ENCODE data around the gene NTF3.
A peak's percentile ranks its signal among the peaks of the same experiment; 100 is the strongest.

The NTF3 gene

DNA sequence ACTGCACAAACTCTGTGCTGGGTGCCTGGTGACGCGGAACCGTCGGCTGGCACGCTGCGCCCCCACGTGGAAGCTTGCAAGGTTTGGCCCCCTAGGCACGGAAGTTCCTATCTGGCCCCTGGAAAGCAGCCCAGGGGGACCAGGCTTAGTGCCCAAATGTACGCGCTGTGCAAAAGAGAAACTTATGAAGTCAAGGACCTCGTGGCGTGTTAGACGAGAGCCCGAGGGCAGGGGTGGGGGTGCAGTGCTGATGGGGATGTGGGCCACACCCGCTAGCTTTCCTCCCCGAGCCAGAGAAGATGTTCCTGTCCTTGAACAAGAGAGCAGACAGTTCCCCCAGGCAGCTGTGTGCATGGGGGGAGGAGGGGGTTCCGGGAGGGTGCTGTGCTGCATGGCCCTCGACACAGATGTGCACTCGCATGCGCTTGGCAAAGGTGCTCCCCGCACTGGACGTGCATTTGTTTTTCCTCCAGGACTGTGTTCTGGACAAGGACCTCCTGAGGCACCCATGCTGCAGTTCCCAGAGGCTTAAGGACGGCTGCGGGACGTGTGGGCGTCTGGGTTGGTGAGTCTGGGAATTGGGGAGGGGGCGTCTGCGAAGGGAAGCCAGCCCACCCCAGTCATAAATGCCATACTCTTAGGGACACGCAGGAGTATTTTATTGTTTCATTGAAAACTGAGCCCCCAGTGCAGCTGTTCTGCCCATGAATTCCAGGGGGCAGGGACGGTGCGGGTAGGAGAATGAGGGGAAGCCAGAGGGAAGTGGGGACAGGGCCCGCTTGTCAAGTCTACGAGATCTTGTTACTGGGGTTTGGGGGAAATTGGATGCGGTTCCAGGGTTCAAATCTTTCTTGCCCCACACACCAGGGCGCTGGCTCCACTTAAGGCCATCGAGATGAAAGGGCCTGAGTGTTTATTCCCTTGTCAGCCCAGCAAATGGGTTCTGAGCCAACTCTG is 80.0 kb downstream of the NTF3 start:
- peak; percentile 48 for DNase-seq

GRCh38 chr12:5512601-5512970 is 80.7 kb downstream of the NTF3 start:
- DNase-seq: no peak

- DNase-seq: no peak
Measured at GRCh38 chr12:5513406-5513805, 81.5 kb downstream of the NTF3 start.

- no peak for DNase-seq
Measured at GRCh38 chr12:5514016-5514415, 82.1 kb downstream of the NTF3 start.

DNA sequence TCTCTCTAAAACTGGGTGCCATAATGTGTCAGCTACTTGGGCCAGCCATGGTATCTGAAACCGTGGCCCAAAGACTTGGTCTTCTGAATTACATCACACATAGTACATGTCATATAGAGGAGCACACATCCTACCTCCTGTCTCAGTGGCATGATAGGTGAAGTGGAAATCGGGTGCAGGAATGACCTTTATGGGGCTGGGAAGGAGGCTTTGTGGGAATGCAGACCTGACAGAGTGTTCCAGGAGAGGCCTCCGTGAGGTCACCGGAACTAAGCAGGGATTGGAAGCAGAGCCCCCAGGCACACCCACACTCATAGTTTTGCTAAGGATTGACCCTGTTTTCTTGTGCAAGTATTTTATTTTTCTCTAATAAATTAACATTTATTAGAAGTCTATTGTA is 82.6 kb downstream of the NTF3 start:
- no peak for DNase-seq

DNA sequence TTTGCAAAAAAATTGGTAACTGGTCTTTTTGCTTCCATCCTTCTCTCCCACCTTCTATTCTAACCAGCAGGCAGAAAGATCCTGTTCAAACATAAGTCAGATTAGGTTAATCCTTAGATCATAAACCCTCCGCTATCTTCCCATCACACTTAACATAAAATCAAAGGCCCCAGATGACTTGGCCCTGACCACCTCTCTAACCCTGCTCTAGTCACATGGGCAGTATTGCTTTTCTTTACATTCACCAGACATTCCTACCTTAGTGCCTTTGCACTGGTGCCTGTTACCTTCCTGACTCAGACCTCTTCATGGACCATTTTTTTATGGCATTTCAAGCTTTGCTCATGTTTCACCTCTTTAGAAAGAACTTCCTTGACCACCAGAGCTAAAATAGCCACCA is 83.5 kb downstream of the NTF3 start:
- DNase-seq: no peak

DNA sequence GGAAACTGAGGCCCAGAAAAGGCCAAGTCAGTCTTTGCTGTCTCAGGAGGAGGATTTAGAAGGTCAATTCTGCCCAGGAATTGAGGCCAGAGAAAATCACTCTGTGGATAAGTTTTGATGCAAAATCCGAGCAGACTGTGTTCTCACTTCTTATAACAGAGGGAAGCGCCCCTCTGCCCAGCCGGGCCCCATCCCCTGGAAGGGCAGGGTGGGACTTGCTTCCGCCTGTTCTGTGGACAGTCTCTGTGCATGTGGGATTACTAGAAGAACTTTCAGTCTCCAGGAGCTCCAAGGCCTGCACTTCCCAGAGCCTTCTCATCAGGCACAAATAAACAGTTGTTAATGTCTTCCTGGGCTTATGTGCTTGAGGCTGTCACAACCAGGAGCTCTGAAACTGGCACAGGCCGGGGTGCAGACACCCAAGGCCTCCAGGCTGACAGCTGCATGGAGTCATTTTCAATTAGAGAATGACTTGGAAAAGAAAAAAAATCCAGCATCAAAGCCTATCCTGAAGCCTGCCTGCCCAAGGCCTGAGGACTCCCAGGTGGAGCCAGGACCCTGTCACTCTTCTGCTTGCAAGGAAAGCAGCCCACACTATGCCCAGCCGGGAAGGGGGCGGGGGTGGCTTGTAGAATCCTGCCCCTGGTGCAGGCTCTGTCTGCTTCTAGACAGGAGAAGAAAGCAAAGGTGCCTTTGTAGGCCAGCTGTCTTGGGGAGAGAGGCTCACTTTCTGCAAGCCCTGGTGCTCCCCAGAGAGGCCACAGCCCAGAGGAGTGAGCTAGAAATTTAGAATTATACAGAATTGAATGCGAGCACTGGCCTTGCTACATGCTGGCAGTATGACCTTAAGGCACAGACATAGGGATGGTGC is 84.7 kb downstream of the NTF3 start:
- DNase-seq: no peak

- DNase-seq: no peak
Measured at GRCh38 chr12:5518584-5519365, 86.9 kb downstream of the NTF3 start.

- DNase-seq: no peak
Measured at GRCh38 chr12:5520037-5520436, 88.1 kb downstream of the NTF3 start.

GRCh38 chr12:5520831-5521230 is 88.9 kb downstream of the NTF3 start:
- no peak for DNase-seq

DNA sequence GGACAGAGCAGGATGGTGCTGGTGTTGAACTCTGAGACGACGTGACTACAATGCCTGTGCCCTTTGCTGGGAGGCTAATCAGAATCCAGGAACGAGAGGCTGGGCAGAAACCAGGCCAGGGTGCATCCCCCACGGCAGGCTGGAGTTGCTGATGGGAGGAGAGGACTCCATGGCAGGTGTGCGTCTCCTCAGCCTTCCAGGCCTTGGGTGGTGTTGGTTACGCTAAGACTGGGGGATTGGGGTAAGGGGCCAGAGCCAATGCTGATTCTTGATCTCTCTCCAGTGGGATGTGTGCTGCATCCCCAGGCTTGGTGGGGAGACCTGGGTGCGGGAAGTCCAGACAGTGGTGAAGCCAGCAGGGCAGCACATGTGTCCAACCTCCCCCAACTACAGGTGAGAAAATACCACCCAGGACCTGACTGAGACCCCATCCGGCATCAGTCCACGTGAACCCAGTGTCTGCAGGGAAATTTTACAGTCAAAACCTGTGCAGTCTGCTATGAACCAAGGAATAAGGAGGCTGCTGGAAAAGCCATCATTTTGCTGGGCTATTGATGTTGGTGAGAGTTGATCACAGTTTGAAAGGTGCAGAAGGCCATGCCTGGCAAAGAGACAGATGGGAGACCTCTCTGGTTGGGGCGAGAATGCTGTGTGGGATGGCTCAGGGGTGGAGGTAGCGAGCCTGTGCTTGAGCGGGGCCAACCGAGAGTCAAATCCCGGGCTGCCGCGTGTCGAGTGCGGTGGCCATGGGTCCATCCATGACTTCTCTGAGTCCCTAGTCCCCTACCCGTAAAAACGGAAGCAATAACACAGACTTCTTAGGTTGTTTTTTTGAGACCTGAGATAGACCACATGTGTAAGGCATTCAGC is 89.8 kb downstream of the NTF3 start:
- no peak for DNase-seq

DNA sequence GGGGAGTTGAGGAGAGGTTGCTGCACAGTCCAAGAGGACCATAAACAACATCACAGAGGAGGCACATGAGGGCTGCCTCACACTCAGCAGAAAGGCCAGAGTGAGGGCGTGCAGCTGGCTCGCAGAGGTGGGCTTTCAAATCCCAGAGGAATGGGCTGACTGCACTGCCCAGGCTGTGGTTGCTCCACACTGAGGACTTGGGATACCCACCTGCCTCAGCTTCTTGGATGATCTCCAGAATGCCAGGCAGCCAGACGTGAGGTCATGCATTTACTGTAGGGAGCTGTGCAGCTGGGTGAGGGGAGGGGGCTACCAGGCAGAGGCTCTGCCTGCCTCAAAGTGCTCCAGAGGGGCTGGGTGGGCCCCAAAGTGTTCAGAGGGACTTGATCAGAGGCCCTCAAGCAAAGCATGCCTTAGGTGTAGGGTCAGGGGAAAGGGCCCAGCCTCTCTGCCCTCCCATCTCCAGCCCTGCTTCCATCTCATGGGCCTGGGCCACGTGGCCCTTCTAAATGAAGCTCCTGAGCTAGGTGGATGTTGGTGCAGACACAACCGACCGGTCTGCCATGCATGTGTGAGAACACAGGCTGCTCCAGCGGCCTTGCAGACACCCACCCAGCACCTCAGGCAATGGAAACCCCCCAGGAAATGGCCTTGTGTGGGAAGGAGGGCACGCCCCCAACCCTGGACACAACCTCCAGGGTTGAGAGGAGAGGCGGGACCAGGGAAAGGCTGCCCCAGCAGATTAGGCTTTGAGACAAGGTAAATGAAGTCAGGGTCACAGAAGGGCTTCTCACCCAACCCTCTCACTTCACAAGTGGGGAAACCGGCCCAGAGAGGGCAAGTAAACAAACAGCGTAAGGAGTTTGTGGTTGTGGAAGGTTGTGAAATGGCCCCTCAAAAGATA is 90.8 kb downstream of the NTF3 start:
- DNase-seq: no peak

- no peak for DNase-seq
Measured at GRCh38 chr12:5523396-5524115, 91.6 kb downstream of the NTF3 start.

DNA sequence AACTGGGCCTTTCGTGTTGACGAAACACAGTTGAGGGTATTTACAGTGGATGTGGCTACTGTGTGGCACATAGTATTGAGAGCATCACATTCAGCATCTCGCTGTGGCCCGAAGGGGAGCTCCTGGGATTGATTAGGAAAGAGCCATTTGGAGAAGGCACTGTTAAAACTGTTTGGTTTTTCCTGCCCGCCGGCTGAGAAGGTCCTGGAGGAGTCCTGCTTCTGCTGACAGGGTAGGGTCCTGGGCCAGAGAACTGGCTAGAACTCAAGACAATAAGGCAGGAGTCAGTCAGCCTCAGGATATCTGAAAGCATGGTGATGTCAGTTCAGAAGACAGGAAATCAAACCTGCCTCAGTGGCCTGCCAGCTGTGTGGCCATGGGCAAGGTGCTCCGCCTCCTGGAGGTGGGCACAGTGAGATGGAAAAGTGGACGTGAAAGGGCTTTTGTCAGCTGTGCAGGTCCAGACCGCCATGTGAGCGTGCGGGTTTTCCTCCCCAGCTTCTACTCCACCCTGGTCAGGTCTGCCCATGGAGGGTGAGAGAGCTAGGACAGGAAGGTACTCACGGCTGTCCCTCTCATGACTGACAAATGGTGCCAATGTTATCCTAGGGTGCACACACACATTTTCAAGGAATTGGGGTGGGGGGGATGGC is 92.3 kb downstream of the NTF3 start:
- DNase-seq: no peak

GRCh38 chr12:5524769-5525436 is 93.0 kb downstream of the NTF3 start:
- DNase-seq: no peak

DNA sequence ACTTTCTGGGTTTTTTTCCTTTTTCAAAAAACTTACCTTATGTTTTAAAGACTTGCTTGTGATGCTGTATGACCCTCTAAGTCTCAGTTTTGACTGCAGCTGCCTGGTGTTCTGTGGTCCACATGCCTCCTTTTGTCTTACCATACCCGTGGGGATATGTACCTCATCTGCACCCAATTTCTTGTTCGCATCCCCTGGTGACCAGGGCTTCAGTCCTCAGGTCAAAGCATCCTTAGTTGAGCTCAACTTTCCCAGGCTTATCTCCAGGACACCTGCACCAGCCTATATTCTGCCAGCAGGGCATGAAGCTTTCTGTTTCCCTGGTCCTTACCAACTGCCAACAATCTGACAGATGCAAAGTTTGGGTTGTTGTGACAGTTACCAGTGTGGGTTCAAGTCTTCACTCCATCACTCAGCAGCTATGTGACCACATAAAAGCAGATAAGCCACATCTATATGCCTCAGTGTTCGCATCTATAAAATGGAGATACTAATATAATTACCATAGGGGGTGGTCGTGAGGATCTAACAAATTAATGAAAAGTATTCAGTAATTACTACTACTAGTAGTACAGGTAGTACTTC is 94.0 kb downstream of the NTF3 start:
- DNase-seq: no peak

DNA sequence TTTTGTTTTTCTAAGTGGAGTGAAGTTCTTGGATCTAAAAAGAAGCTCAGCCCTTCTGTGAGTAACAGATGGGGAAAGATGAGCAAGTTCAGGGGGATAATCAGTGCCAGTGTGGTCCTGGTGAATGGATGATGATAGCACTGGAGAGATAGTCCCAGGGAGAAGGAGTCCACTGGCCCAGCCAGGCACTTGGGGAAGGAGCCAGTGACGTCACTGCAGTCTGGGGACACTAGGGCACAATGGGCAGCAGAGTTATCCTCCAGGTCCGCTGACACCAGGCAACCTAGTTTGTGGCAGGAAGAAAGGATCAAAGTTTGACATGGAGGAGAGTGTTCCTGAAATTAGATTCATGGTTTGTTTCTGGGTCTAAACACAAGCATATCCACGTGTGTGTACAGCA is 101.5 kb downstream of the NTF3 start:
- no peak for DNase-seq

DNA sequence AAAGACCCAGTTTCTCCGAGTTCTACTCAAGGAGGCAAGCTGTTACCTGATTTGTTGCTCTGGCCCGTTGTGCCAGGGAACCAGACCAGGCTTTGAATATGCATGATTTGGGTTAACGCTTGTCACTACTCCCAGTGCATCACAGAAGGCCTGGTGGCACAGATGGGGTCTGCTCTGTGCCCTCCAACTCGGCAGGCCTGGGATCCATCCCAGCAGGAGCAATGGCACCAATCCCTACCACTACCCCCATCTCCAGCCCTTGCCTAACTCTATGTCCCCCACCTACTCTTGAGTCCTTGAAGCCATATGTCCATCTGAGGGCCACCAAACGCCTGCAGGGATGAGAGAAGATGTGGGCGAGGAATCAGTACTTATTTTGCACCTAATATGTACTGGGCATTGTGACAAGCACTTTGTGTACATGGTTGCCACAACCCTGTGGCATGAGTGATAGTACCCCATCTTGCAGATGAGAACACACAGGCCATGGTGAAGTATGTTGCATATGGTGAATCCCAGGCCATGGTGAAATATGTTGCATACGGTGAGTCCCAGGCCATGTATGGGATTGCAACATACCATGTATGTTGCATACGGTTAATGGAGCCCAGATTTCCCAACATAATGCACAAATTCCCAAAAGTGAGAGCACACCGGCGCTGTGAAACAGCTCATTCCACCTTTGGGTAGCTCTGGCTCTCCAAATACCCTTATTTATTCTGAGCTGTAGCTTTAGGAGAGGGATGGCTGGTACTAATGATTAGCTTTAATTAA is 102.7 kb downstream of the NTF3 start:
- DNase-seq: no peak

Data from fibroblast of skin of back (primary cell).